Measurements from ENCODE around the gene SLC35F1.

SLC35F1 gene

GRCh38 chr6:118134736-118135135, 227.7 kb downstream of the SLC35F1 start:
- Histone ChIP-seq H2AFZ (ENCODE audit: low read length) (no peak overlapping the region), H3K9me3 (ENCODE audit: low read length) (no peaks in the 10 kb centered on the region), H3K27me3 (ENCODE audit: insufficient read depth, low read length) (no peaks in the 10 kb centered on the region), H3K36me3 (ENCODE audit: insufficient read depth, low read length) (no peaks in the 10 kb centered on the region), H4K20me1 (ENCODE audit: insufficient read depth, low read length) (no peaks in the 10 kb centered on the region), H3K4me1 (ENCODE audit: insufficient read depth, low read length, severe bottlenecking) (no peaks in the 10 kb centered on the region), H3K9ac (ENCODE audit: low read length) (no peak overlapping the region), H3K4me2 (ENCODE audit: low read length) (no peak overlapping the region), H3F3A (ENCODE audit: insufficient read depth, low read length) (no peaks in the 10 kb centered on the region), H3K79me2 (ENCODE audit: insufficient read depth, low read length) (no peaks in the 10 kb centered on the region), H3K9me2 (ENCODE audit: low read depth, low read length) (no peaks in the 10 kb centered on the region), H3K4me3 (ENCODE audit: low read depth, low read length, poor library complexity, severe bottlenecking) (no peak overlapping the region), H3K27ac (ENCODE audit: low read depth, low read length, poor library complexity, severe bottlenecking) (no peak overlapping the region)
- TF ChIP-seq EZH2 (IDR thresholded peaks at IDR 0.05; ENCODE audit: borderline replicate concordance, low read length) (no peak), CTCF (IDR thresholded peaks at IDR 0.05; ENCODE audit: low read length) (no peak)

DNA sequence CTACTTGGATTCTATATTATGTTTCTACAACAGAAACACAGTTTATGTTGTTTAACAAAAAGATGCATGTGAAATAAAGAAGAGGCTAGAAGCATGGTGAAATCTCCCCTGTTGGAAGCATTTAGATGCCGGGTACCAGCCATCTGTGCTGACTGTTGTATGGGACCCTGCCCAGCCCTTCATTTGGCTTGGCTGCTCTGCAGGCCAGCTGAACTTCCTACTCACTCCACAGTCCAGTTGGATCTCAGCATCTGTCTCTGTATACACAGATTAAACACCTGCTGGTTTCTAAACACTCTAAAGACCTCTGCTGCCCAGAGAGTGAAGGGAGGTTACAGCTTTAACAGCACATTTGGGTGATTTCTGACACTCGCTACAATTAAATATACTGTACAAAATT, 228.3 kb downstream of the SLC35F1 start:
- no peaks in the 10 kb centered on the region for H3F3A ChIP-seq (ENCODE audit: insufficient read depth, low read length)
- H3K79me2 ChIP-seq (ENCODE audit: insufficient read depth, low read length): no peaks in the 10 kb centered on the region
- no peak overlapping the region for H3K4me3 ChIP-seq (ENCODE audit: low read depth, low read length, poor library complexity, severe bottlenecking)
- no peaks in the 10 kb centered on the region for H3K27me3 ChIP-seq (ENCODE audit: insufficient read depth, low read length)
- no peaks in the 10 kb centered on the region for H4K20me1 ChIP-seq (ENCODE audit: insufficient read depth, low read length)
- H3K9me2 ChIP-seq (ENCODE audit: low read depth, low read length): no peaks in the 10 kb centered on the region
- H3K9ac ChIP-seq (ENCODE audit: low read length): no peak overlapping the region
- TF ChIP-seq EZH2 (IDR thresholded peaks at IDR 0.05; ENCODE audit: borderline replicate concordance, low read length): no peak
- TF ChIP-seq CTCF (IDR thresholded peaks at IDR 0.05; ENCODE audit: low read length): no peak
- H3K27ac ChIP-seq (ENCODE audit: low read depth, low read length, poor library complexity, severe bottlenecking): no peak overlapping the region
- H3K4me2 ChIP-seq (ENCODE audit: low read length): no peak overlapping the region
- no peaks in the 10 kb centered on the region for H3K36me3 ChIP-seq (ENCODE audit: insufficient read depth, low read length)
- H3K9me3 ChIP-seq (ENCODE audit: low read length): no peaks in the 10 kb centered on the region
- no peaks in the 10 kb centered on the region for H3K4me1 ChIP-seq (ENCODE audit: insufficient read depth, low read length, severe bottlenecking)
- H2AFZ ChIP-seq (ENCODE audit: low read length): no peak overlapping the region

GRCh38 chr6:118141211-118141610, 234.1 kb downstream of the SLC35F1 start:
- no peak overlapping the region for H3K4me2 ChIP-seq (ENCODE audit: low read length)
- no peaks in the 10 kb centered on the region for H3K4me1 ChIP-seq (ENCODE audit: insufficient read depth, low read length, severe bottlenecking)
- H3K27me3 ChIP-seq (ENCODE audit: insufficient read depth, low read length): no peaks in the 10 kb centered on the region
- H3F3A ChIP-seq (ENCODE audit: insufficient read depth, low read length): no peaks in the 10 kb centered on the region
- H2AFZ ChIP-seq (ENCODE audit: low read length): no peak overlapping the region
- no peaks in the 10 kb centered on the region for H3K79me2 ChIP-seq (ENCODE audit: insufficient read depth, low read length)
- H3K9me2 ChIP-seq (ENCODE audit: low read depth, low read length): no peaks in the 10 kb centered on the region
- no peaks in the 10 kb centered on the region for H3K9me3 ChIP-seq (ENCODE audit: low read length)
- H3K27ac ChIP-seq (ENCODE audit: low read depth, low read length, poor library complexity, severe bottlenecking): no peak overlapping the region
- no peak overlapping the region for H3K4me3 ChIP-seq (ENCODE audit: low read depth, low read length, poor library complexity, severe bottlenecking)
- H4K20me1 ChIP-seq (ENCODE audit: insufficient read depth, low read length): no peaks in the 10 kb centered on the region
- TF ChIP-seq EZH2 (IDR thresholded peaks at IDR 0.05; ENCODE audit: borderline replicate concordance, low read length): no peak
- no peak for TF ChIP-seq CTCF (IDR thresholded peaks at IDR 0.05; ENCODE audit: low read length)
- no peak overlapping the region for H3K9ac ChIP-seq (ENCODE audit: low read length)
- H3K36me3 ChIP-seq (ENCODE audit: insufficient read depth, low read length): no peaks in the 10 kb centered on the region
